Middle frontal gyrus (tissue), 1 donor: Measurements from ENCODE around the gene CDH16.

Source experiments
- DNase-seq: peaks from one replicate; pipeline ENCODE4 v3.0.0-alpha.2; 2015; ENCODE audit warnings: low spot score; ENCODE audit errors: extremely low spot score

CDH16 gene

DNA sequence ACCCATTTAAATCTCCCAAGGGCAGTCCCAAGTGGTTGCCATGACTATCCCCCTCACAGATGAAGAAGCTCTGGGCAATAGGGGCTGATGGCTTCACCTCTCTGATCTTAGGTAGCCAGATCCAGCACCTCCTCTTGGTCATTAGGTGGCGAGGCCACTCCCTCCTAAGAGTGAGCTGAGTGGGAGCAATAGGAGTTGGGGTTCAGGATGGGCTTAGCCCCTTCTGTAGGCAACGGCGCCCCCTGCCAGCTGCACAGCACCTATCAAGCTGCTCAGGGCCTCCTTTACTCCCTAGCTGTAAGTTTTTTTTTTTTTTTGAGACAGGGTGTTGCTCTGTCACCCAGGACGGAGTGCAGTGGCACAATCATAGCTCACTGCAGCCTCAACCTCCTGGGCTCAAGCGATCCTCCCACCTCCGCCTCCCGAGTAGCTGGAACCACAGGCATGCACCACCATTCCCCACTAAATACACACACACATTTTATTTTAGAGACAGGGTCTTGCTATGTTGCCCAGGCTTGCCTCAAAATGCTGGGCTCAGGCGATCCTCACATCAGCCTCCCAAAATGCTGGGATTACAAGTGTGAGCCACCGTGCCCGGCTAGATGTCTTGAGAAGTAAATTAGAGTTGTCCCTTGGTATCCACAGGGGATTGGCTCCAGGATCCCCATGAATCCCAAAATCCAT is 10.2 kb upstream of the CDH16 start:
- no peak for DNase-seq

GRCh38 chr16:66927918-66928649 is 9.4 kb upstream of the CDH16 start:
- no peak for DNase-seq

GRCh38 chr16:66926961-66927436 is 8.3 kb upstream of the CDH16 start:
- no peak for DNase-seq

DNA sequence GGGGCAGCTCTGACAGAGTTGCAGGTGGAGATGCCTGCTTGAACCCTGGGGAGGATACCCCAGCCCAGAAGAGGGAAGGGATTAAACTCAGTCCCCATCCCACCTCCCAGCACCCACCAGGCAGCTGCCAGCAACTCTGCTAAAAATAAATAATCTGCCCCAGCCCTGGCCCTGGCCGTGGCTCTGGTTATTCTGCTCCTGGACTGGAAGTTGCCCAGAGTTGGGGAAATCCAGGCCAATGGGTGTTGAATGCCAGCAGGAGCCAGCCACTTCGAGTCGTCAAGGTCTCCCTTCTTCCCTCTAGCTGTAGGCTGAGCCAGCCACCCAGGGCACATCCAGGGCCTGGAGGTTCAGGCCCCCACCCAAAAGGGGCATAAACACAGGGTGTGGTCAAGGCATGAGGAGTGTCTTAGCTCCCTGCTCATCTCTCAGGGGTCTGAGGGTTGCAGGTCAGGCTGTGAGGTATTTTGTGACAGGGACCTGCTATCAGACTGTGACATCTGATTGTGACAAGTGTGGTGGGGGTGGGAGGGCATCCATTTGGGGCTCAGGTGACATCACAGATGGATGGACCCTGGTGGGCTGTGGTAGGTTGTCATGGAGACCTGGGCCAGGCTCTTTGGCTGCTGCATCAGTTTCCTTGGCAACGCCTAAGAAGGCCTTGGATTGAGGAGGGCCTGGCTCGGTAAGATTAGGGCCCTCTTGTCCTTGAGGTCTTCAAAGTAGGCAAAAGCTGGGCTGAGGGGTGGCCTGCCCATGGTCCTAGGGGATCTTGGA is 7.7 kb upstream of the CDH16 start:
- no peak for DNase-seq

GRCh38 chr16:66925322-66925840 is 6.7 kb upstream of the CDH16 start, which contains the start of gene RRAD:
Gene RRAD (minus strand): TSS chr16:66925535. CDS start chr16:66925179, 356 bp downstream.
- no peak for DNase-seq

GRCh38 chr16:66924527-66925321 is 6.0 kb upstream of the CDH16 start:
- no peak for DNase-seq

GRCh38 chr16:66923866-66924265 is 5.2 kb upstream of the CDH16 start:
- DNase-seq = no peak

DNA sequence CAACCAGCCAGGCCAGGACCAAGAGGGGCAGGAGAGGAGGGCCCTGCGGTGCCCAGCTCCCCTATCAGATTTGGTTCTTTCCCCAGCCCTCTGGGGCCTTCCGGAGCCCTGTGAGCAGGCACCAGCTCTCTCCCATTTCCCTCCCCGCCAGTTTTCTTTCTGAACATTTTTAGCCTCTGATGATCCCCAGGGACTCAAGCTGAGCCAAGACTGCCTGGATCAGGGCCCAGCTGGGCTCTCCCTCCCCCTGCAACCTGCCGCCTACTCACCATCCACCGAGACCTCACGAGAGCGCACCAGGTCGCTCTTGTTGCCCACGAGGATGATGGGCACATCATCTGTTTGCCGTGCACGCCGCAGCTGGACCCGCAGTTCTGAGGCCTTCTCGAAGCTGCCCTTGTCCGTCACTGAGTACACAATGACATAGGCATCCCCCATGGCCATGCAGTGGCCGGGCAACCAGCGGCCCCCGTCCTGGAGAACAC is 4.6 kb upstream of the CDH16 start:
- no peak for DNase-seq

- DNase-seq = no peak
Measured at GRCh38 chr16:66921729-66922450, 3.2 kb upstream of the CDH16 start.

DNA sequence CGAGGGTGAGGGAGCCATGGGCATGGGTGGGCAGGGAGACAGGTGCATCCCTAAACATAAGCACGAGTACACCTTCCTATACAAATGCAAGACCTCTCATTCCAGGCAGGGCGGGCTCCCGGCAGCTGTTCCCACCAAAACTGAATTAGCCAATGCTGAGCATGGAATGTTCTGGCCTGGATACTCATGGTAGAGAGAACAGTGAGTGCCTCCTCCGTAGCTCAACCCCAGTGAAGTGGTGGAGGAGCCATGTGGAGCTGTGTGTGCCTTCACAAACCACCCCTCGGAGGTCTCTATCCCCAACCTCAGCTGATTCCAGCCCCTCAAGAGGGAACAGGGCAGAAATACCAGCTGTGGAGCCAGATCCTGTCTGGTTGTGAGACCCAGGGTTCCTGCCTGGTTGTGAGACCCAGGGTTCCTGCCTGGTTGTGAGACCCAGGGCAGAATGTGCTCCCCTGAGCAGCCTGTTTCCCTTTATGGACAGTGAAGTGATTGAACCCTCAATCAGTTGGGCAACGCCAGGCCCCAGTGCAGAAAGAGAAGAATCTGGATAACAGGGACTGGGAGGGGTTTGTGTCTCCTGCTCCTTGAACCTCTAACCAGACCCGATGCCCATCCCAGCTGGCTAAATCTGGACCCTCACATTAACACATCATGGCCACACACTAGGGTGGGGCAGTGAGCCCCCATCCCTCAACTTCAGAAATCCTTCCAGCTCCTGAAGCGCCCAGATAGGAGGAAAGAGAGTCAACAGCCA is 2.4 kb upstream of the CDH16 start:
- DNase-seq = no peak

DNA sequence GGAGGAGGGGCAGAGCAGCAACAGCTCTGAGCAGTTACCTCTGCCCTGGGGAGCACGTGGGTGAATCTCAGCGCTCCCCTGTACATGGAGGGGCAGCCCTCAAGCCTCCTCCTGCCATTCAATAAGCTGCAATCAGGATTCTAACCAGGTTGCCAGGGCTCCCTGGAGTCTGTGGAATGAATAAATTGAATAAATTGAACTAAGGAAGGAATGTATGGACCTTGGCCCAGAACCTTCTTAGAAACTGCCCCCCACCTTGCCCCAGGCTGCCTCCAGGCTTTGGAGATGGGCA is 1.6 kb upstream of the CDH16 start:
- DNase-seq = no peak

DNA sequence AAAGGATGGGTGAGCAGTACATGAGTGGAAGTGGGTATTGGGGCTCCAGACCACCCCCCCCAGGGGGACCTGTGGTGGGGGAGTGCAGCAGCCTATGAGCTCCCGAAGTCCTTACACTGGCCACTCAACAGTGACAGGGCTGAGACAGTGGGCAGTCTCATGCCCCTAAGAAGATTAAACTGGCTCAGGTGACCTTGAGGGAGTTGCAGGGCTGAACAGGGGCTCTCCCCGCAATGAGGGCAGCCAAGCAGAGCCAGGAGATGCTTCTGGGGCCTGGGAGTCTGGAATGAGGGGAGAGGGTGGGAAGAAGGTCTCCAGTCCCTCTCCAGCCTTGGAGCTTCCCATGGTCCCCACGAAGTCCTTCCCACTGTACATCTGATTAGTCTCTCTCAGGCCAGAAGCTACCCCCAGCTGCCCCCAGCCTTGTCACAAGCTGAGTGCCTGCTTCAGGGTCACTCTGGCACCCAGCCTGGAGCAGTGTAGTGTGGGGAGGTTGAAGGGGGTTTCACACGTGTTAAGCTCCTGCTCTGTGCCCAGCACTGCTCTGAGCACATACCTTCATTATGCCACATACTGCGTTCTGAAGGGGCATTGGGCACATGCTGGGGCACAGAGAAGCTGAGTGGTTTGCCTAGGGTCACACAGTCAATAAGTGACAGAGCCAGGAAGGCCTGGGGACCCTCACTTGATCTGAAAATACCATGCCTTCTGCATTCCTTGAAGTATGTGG is 1.0 kb upstream of the CDH16 start:
- DNase-seq = no peak

DNA sequence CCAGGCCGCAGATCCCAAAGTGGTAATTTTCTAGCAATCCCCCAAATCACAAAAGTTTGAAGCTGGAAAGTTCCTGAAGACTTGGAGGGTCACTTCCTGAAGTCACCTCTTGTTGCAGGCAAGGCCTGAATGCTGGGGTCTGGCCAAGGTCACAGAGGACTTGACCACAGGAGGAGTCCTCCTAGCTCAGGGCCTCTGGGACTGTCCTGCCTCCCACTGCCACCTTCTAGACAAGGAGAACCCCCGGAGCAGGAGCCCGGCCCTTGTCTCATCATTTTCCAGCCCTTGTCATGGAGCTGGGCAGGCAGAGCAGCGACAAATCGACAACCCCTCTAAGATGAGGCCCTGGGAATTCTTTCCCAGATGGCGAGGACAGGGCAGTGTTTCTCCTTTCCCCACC is 330 bp downstream of the CDH16 start:
- no peak for DNase-seq

DNA sequence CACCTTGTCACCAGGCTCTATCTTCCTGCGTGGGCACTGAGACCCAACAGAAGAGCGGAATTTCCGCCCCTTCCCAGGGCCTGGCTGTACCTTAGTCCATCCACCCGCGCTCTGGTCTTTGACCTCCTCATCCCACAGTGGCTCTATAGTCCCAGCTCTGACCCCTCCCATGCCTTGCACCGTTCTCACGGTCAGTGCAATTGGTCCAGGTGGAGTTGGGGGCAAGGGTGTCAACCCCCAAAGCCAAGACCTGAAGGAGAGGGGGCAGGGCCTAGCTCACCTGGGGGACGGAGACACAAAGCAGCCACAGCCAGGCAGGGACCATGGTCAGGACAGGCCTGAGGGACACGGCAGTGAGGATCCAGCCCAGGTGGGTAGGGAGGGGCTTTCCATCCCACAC is 944 bp downstream of the CDH16 start:
- no peak for DNase-seq

DNA sequence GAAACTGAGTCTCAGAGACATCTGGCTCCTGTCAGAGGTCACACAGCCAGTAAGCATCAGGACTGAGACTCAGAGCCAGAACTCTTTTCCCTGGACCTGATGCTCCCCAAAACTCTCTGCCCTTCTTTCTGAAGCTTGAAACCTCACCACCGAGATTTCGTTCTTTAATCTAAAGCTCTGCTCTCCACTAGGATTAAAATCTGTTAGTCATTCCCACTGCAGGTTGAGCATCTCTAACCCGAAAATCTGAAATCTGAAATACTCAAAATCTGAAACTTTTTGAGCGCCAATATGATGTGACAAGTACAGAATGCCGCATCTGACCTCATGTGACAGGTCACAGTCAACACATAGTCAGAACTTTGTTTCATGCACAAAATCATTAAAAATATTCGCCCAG is 2.2 kb downstream of the CDH16 start:
- no peak for DNase-seq

DNA sequence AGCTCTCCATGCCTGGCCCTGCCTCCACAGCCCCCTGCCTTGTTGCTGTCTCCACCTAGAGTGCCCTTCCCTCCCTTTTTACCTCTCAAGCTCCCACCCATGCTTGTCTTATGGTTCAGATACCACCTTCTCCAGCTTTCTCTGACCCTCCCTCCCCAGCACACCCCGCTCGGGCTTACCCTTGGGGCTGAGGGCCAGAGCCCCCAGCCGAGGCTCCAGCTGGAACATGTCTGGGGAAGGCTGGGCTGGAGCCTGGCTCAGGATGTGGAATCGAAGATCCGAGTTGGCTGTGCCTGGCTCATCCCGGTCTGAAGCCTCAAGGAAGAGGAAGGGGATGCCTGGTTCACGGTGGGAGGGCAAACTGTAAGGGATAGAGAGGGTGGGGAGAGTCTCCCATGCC is 3.6 kb downstream of the CDH16 start:
- DNase-seq = no peak

GRCh38 chr16:66914541-66914940 is 4.1 kb downstream of the CDH16 start:
- no peak for DNase-seq

DNA sequence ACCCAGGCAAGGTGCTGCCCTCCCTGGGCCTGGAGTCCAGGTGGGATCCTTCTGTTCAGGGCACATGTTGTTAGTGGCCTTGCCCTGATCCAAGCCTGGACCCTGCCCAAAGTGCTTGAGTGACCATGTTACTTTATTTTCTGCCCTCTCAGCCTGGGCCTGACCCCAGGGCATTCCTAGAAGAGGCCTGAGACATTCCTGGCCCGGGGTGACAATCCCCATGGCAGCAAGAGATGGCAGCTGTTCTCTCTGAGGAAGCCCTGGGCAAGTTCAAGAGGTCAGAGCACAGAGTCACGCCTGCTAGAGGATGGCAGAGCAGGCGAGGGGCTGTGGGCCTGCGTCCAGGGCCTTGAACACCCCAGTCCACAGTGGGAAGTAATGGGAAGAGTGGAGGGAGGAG is 5.0 kb downstream of the CDH16 start:
- DNase-seq = no peak

GRCh38 chr16:66913081-66913480 is 5.6 kb downstream of the CDH16 start:
- no peak for DNase-seq
